Measurements from ENCODE around the gene PLAU. TPM values are rescaled to one million over a fixed set of nuclear protein-coding genes. Genes with fewer than 3 reads are reported as not detected.

The PLAU gene
- total RNA-seq, 2 experiments from 2014 or later: 0.74 to 2.0 TPM

- CTCF ChIA-PET (ENCODE audit: unreplicated experiment): no interaction called here
- no TSS peak for BruUV-seq (replicated peaks)
- H2AFZ ChIP-seq (ENCODE audit: low read length): no peak overlapping the region
- 0 out of 2 replicates have a peak, but pooled peaks cover 4% of the 10 kb centered on the region for H3K36me3 ChIP-seq (ENCODE audit: insufficient read depth, low read length)
- no peak overlapping the region for H3K4me2 ChIP-seq (ENCODE audit: low read length)
- H3K9me3 ChIP-seq (ENCODE audit: low read length): no peaks in the 10 kb centered on the region
- H4K20me1 ChIP-seq (ENCODE audit: insufficient read depth, low read length): no peaks in the 10 kb centered on the region
- peaks cover 30% of the 10 kb centered on the region for H3K4me1 ChIP-seq (ENCODE audit: insufficient read depth, low read length, poor library complexity, severe bottlenecking)
- no peaks in the 10 kb centered on the region for H3K9me2 ChIP-seq (ENCODE audit: insufficient read depth, low read length)
- H3K4me3 ChIP-seq (ENCODE audit: low read depth, low read length, poor library complexity, severe bottlenecking): no peak overlapping the region
- H3K79me2 ChIP-seq (ENCODE audit: insufficient read depth, low read depth, low read length): no peaks in the 10 kb centered on the region
- no peak overlapping the region for H3K27ac ChIP-seq (ENCODE audit: low read depth, low read length, poor library complexity, severe bottlenecking)
- POLR2A ChIA-PET: interaction anchor here (0.6 kb wide), 2 partner anchors 116 to 123 kb away, joined by 3 read pairs; no protein-coding TSS in a partner anchor
- TF ChIP-seq CTCF (conservative IDR thresholded peaks at IDR 0.05; ENCODE audit: low read length): no peak
- TF ChIP-seq EZH2phosphoT487 (IDR thresholded peaks at IDR 0.05; ENCODE audit: borderline replicate concordance, low read depth, low read length): no peak
- intact Hi-C loops (cut with micrococcal nuclease; ENCODE audit: unreplicated experiment): no loop called here
- no peak for DNase-seq (ENCODE audit: low spot score)
Observed at GRCh38 chr10:73876971-73877370, 34.0 kb upstream of the PLAU start.

GRCh38 chr10:73877533-73878160, 33.3 kb upstream of the PLAU start:
- CTCF ChIA-PET (ENCODE audit: unreplicated experiment): interaction anchor here (0.6 to 0.8 kb wide), 2 partner anchors 29 to 31 kb away, joined by 3 read pairs; no protein-coding TSS in a partner anchor
- Histone ChIP-seq H4K20me1 (ENCODE audit: insufficient read depth, low read length) (no peaks in the 10 kb centered on the region), H3K4me3 (ENCODE audit: low read depth, low read length, poor library complexity, severe bottlenecking) (no peak overlapping the region), H3K9me3 (ENCODE audit: low read length) (no peaks in the 10 kb centered on the region), H3K4me2 (ENCODE audit: low read length) (no peak overlapping the region), H3K4me1 (ENCODE audit: insufficient read depth, low read length, poor library complexity, severe bottlenecking) (peaks cover 23% of the 10 kb centered on the region), H3K36me3 (ENCODE audit: insufficient read depth, low read length) (0 out of 2 replicates have a peak, but pooled peaks cover 4% of the 10 kb centered on the region), H3K27ac (ENCODE audit: low read depth, low read length, poor library complexity, severe bottlenecking) (no peak overlapping the region), H3K9me2 (ENCODE audit: insufficient read depth, low read length) (no peaks in the 10 kb centered on the region), H3K79me2 (ENCODE audit: insufficient read depth, low read depth, low read length) (no peaks in the 10 kb centered on the region), H2AFZ (ENCODE audit: low read length) (no peak overlapping the region)
- intact Hi-C loops (cut with micrococcal nuclease; ENCODE audit: unreplicated experiment): loop anchor here (2.0 kb wide), 1 partner anchor 105 kb away; a partner anchor contains a TSS
- POLR2A ChIA-PET: interaction anchor here (0.6 kb wide), 1 partner anchor 123 kb away, joined by 3 read pairs; no protein-coding TSS in a partner anchor
- no TSS peak for BruUV-seq (replicated peaks)
- TF ChIP-seq EZH2phosphoT487 (IDR thresholded peaks at IDR 0.05; ENCODE audit: borderline replicate concordance, low read depth, low read length) (no peak), CTCF (conservative IDR thresholded peaks at IDR 0.05; ENCODE audit: low read length) (no peak)
- DNase-seq (ENCODE audit: low spot score): no peak

GRCh38 chr10:73878365-73878764, 32.6 kb upstream of the PLAU start:
- Histone ChIP-seq H3K79me2 (ENCODE audit: insufficient read depth, low read depth, low read length) (no peaks in the 10 kb centered on the region), H3K4me2 (ENCODE audit: low read length) (no peak overlapping the region), H3K27ac (ENCODE audit: low read depth, low read length, poor library complexity, severe bottlenecking) (no peak overlapping the region), H3K36me3 (ENCODE audit: insufficient read depth, low read length) (no peaks in the 10 kb centered on the region), H3K9me3 (ENCODE audit: low read length) (no peaks in the 10 kb centered on the region), H3K4me1 (ENCODE audit: insufficient read depth, low read length, poor library complexity, severe bottlenecking) (peaks cover 16% of the 10 kb centered on the region), H3K4me3 (ENCODE audit: low read depth, low read length, poor library complexity, severe bottlenecking) (no peak overlapping the region), H3K9me2 (ENCODE audit: insufficient read depth, low read length) (no peaks in the 10 kb centered on the region), H2AFZ (ENCODE audit: low read length) (no peak overlapping the region), H4K20me1 (ENCODE audit: insufficient read depth, low read length) (no peaks in the 10 kb centered on the region)
- POLR2A ChIA-PET: interaction anchor here (1.0 to 3.3 kb wide), 5 partner anchors 11 to 120 kb away, joined by 3 to 22 read pairs (median 5); no protein-coding TSS in a partner anchor
- CTCF ChIA-PET (ENCODE audit: unreplicated experiment): interaction anchor here (0.9 to 2.1 kb wide), 5 partner anchors 13 to 105 kb away, joined by 3 to 16 read pairs (median 12); no protein-coding TSS in a partner anchor
- BruUV-seq (replicated peaks): no TSS peak
- no peak for TF ChIP-seq EZH2phosphoT487 (IDR thresholded peaks at IDR 0.05; ENCODE audit: borderline replicate concordance, low read depth, low read length)
- no peak for TF ChIP-seq CTCF (conservative IDR thresholded peaks at IDR 0.05; ENCODE audit: low read length)
- intact Hi-C loops (cut with micrococcal nuclease; ENCODE audit: unreplicated experiment): loop anchor here (2.0 kb wide), 1 partner anchor 106 kb away; a partner anchor contains a TSS
- no peak for DNase-seq (ENCODE audit: low spot score)

Measured in OCI-LY7 (cell line).